Left renal pelvis (tissue), 4 donors: ENCODE data around the gene SLC38A5. TPM values are rescaled to one million over a fixed set of nuclear protein-coding genes. Genes with fewer than 3 reads are reported as not detected.
"Not testable (repeated sequence)": the region's sequence is repeated elsewhere in the genome, so short reads cannot be mapped to it uniquely, and the experiment has no call there.

Experiments used
- DNase-seq, 4 donors: peaks; one replicate each; pipeline ENCODE4 v3.0.0-alpha.2; 2013; ENCODE audit warnings: low read depth in 4 of 4, low spot score in 3 of 4
- polyA plus RNA-seq, 4 donors: library from polyadenylated mRNA; unstranded; fragments of 120-200 nt; gene quantifications; one replicate each; pipeline ENCODE4 v1.2.1, GENCODE V29; 2013; ENCODE audit not compliant: insufficient read length in 4 of 4

Gene SLC38A5
- polyA plus RNA-seq, 4 donors, result 4.2 to 9.2 (median 6.1) TPM

DNA sequence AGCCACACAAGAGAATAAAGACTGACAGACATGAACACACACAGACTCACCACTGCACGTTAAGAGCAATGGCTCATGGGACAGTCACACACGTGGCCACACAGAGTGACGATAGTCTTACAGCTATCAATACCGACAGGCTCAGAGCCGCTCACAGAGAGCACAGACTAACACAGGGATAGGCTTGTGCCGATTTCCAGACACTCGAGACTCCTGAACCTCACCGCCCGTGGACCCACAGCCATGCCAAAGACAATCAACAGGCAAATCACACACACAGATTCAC lies 716 bp upstream of the SLC38A5 start:
- no peak for DNase-seq

DNA sequence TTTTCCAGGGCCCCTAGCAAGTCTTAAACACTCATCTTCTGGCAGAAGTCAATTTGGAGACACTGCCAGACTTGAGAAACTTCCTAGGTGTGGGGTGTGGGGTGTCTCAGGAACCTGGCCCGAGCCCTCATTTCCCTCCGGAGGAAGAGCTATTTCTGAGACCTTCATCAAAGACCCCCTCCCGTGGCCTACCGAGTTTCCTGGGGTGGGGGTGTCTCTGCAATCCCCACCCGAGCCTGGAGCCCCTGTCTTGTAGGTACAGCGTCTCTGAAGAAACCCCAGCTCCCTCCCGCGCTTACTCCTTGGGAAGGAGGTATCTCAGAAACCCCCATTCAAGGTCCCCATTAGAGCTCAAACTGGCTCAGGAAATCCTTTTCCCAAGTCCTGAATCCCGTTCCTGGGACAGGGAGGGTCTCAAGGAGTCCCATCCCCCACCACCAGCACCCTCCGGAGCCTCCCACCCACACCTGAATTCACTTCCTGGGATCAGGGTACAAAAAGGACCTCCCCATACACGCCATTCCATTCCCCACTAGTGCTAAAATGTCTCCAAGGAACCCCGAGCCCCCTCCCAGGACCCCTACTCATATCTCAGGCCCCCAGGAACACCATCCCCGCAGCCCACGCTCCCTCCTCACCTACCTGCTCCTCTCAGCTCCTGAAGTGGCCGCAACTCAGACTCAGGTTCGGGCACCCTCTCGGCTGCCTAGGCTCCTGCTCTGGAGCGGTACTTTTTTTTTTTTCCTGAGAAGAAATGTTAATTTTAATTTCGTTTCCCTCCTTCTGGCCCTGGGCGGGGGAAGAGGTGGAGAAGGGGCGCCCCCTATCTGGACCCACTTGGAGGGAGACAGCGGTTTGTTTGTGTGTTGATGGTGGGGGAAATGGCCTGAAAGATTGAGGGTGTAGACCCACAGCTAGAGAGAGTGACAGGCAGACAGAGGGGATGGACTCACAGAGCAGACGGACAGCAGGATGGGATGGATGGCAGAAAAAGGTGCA lies 1.1 kb downstream of the SLC38A5 start:
- DNase-seq, result no peak

- DNase-seq, result no peak
Observed at GRCh38 chrX:48468247-48468671, 1.8 kb downstream of the SLC38A5 start.

DNA sequence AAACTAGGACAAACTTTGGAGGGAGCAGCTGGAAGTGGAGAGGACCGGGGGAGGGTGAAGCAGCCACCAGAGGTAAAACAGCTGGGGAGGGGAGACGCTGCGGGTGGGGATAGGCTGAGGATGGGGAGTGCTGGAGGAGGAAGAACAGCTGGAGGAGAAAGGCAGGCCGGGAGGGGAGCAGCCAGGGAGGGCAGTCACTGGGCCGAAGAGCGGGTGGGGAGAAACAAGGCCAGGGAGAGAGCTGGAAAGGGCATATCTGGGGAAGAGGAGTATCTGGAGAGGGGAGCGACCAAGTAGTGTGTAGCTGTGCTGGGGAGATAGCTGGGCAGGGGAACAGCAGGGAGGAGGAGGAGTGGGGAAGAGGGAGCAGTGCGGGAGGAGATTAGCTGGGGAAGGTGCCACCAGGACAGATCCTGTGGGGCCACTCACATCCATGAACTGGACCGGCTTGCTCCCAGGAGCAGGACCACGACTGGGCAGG lies 2.7 kb downstream of the SLC38A5 start:
- no peak for DNase-seq

GRCh38 chrX:48466696-48467095 lies 3.4 kb downstream of the SLC38A5 start:
- no peak for DNase-seq

DNA sequence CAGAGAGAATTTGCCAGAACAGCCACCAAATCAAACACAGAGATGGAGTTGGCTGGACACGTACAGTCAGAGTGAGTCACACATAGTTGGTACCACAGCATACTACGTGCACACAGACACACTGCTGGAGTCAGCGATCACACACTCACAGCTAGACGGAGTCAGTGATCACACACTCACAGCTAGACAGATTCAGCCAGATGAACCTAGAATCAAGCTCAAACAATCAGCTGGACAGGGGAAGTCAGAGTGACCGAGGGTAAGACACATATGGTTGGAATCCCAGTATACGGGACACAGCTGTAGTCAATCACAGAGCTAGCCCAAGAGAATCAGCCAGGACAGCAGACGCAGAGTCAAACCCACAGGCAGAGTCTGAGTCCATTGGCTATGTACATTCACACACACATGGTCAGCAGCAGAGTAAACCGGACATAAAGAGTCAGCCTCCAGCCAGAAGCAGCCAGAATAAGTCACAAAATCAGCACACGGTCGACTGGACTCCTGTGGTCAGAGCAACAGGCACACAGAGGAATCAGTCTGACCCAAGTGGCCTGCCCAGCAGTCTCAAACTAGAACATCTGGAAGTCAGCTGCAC lies 4.6 kb downstream of the SLC38A5 start:
- peak in 1 of 4 donors; percentile 15 for DNase-seq

DNA sequence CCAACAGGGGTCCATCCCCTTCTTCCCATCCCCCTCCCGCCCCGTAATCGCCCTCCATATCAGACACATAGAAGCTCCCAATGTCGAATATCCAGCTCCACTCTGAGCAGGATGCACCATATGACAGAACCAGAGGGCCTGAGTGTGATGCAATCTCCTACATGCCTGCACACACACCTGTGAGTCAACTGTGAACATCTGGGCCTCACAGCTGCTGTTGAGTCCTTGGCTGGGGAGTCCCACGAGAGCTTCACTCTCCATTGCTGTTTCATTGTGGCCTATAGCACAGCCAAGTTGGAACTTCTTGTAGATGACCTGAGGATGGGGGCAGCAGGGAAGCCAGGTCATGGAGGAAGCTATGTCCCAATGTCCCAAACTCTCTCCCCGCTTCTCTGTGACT lies 8.2 kb downstream of the SLC38A5 start:
- DNase-seq, result no peak

DNA sequence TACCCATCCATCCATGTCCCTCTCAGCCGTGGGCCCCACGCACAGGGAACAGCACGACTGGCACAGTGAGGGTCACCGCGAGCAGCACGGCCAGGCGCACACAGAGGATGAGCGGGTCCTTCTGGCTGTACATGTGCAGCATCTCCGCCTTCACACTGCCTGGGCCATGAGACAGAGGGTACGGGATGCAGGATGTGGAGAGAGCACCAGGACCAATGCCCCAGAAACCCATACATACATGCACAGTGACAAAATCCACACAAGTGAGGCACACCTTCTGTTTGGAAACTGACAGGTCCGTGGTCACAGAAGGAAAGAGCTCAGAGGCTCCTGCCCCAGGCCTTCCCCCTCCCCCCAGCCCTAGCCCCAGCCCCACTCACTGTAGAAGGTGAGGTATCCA lies 9.5 kb downstream of the SLC38A5 start:
- no peak for DNase-seq

DNA sequence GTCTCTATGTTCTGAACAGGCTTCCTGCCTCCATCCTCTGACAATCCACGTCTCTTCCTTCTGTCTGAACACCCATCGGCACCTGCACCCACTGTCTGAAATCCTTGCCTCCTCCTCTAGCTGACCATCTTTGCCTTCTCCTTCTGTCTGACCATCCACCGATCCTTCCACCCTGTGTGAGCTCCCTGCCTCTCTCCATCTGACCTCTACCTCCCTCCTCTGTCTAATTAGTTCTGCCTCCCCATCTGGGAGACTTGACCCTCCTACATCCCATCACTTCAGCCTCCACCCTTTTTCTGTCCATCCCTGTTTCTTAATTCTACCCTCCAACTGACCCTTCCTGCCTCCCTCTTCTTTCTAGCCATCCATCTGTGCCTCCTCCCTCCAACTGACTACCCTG lies 10.0 kb downstream of the SLC38A5 start:
- DNase-seq, result no peak

- DNase-seq, result no peak
Observed at GRCh38 chrX:48459483-48459882, 10.6 kb downstream of the SLC38A5 start.

DNA sequence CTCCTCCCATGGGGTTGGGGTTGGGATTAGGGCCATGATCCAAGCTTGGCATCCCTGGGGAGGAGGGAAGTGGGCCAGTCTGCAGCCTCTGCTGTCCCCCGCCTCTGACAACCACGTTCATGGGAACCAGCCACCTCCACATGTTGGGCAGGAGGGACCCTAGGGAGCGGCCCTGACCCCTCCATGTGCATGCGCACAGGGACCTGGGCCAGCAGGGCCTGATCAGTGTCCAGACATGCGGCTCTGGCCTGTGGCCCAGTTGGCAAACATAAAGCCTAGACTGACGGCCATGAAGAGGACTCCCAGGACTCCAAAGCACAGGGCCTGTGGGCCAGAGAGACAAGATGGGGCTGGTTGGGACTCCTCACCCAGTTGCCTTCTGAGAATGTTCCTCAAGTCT lies 11.3 kb downstream of the SLC38A5 start:
- DNase-seq, result no peak

DNA sequence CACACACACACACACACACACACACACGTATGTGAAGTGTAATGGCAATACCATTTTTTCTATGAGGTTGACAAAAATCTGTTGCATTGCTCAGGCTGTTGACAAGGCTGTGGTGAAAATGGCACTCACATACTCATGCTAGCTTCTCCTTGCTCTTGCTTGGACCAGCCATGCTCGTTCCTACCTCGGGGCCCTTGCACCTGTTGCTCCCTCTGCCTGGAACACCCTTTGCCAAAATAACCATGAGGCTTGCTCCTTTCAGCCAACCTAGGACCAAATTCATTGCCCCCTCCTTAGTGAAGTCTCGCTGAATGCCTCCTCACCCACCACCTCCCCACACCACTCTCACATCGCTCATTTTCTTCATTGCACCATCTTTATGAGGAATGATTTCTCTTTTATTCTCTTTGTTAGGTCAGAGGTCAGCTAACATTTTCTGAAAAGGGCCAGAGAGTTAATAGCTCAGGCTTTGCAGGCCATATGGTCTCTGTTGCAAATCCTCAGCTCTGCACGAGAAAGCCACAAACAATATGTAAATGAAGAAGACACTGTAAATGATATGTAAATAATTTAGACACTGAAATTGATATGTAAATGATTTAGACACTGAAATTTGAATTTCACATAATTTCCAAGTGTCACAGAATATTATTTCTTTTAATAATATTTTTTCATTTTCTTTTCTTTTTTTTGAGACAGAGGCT lies 13.3 kb downstream of the SLC38A5 start:
- no peak for DNase-seq

- DNase-seq, result no peak
Observed at GRCh38 chrX:48451708-48452107, 18.4 kb downstream of the SLC38A5 start.

DNA sequence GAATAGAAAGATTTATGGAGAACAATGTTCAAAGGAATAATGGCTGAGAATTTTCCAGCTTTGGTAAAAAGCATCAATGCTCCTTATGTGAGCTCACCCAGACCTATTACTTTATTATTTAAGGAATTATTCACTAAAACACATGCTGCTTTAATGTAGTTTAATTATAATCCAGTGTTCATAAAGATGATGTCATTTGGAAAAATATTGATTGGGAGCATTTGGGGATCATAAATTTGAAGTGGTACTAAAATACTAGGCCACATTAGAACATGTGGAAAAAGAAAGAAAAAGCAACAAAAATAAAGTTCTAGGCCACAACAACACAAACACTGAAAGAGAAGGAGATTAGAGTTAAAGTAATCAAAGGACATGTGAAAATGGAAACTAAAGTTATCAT lies 20.0 kb downstream of the SLC38A5 start:
- DNase-seq, result no peak

DNA sequence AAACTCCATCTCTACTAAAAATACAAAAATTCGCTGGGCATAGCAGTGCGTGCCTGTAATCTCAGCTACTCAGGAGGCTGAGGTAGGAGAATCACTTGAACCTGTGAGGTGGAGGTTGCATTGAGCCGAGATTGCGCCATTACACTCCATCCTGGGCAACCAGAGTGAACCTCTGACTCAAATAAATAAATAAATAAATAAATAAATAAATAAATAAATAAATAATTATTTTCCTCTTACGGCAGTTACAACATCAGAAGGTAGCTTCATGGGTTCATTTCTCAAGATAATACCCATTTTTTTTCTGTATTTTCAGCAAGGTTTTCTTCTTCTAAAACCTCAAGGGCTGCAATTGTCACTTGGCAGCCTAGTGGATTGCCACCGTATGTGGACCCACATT lies 22.9 kb downstream of the SLC38A5 start:
- not testable (repeated sequence) for DNase-seq

- DNase-seq, result not testable (repeated sequence)
Observed at GRCh38 chrX:48433713-48434112, 36.3 kb downstream of the SLC38A5 start.

DNA sequence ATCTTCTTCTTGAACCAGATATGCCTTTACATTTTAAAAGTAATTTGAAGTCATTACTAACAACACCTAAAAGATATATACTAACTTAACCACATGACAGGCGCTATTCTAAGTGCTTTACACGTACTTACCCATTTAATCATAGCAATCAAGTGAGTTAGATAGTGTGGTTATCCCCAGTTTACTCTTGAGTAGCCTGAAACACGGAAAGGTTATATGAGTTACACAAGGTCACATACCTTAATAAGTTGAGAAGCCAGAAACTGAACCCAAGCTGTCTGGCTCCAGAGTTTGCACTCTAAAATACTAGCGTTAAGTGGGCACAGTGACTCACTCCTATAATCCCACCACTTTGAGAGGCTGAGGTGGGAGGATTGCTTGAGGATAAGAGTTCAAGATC lies 39.9 kb downstream of the SLC38A5 start:
- DNase-seq, result not testable (repeated sequence)

DNA sequence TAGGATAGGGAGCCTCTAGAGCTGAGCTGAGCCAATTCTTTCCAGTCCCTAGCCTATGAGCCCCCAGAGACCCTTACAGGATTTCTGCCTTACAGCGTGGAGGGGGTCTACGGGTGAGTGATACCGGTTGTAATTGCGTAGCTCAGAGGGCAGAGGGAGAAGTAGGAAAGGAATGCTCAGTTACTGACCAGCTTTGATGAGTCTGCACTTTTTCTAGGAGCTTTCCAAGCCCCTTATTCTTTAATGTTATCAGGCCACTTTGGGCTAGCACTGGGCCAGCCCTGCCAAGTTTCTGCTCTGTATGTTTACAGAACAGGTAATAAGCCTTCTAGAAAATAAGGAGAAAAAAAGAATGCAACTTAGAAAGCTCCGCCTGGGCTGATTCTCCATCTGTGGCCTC lies 40.5 kb downstream of the SLC38A5 start:
- not testable (repeated sequence) for DNase-seq

DNA sequence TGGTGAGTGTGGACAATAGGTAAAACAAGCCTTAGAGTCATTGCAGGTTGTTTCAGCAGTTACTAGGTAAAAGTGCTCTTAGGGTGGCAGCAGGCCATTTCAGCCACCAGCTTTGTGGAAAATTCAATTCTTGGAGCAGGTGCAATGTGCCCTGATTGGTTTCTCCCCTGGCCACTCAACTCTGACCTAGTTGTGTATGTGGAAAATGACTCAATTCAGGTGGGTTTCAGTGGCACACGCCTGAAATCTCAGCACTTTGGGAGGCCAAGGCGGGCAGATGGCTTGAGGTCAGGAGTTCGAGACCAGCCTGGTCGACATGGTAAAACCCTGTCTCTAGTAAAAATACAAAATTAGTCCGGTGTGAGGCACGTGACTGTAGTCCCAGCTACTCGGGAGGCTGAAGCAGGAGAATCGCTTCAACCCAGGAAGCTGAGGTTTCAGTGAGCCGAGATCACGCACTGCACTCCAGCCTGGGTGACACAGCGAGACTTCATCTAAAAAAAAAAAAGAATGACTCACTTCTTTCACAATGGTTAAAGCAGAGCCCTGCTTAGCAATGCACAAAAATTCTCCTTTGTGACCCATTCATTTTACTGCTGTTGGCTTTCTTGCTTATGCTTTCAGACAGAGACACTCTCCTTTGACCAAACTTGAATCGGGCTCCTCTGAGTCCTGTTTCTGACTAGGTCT lies 42.9 kb downstream of the SLC38A5 start:
- DNase-seq, result not testable (repeated sequence)

- DNase-seq, result not testable (repeated sequence)
Observed at GRCh38 chrX:48411860-48412259, 58.2 kb downstream of the SLC38A5 start, which contains the start of gene SSX4B. SSX4B (minus strand) TSS chrX:48411960; CDS start chrX:48411372, 588 bp downstream.
